T follicular helper cell (primary cell): ENCODE data around the gene RALGPS1.

Experiments
- DNase-seq: peaks from one replicate; pipeline ENCODE4 v3.0.0-alpha.2; 2020; ENCODE audit warnings: low read depth

RALGPS1 gene

DNA sequence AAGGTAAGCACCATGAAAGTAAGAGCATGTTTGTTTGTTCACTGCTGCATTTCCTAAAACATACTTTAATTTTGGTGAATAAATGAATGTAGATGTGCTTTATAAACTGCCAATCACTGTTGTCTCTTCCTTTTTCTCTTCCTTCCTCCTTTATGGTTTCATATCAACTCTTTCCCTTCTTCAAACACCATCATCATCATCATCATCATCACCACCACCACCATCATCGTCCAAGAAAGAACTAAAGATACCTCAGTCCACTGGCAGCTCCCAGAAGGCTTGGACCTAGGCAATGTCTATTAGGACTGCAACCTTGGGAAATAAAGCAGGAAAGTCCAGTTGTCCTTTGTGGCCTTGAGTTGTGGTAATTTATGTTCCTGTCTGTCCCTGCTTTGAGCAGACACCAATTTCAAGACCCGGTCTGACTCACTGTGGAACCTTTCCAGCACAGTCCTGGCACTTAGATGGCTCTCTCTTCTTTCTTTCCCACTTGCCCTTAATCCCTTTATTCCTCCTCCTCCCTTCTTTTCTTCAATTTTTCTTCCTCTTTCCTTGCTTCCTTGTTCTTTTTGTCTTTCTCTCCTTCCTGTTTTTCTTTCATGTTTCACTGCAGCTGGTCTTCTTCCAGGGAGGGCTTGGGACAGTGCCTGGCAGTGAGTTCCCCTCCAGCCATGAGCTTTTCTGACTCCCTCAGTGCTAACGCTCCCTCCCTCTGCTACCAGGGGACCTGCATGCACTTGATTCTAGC lies 108.5 kb downstream of the RALGPS1 start:
- DNase-seq = no peak

DNA sequence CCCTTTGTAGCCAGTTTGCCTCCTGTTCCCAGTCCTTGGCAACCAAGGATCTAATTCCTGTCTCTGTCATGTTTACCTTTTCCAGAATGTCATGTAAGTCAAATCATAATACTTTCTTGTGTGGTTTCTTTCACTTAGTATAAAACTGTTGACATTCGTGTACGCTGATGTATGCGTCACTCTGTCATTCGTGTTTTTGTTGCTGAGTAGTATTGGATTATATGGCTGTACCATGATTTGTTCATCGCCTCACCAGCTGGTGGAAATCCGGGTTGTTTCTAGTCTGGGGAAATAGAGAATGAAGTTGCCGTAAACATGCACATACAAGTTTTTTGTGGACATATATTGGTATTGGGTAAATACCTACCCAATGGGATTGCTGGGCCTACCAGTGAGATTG lies 110.5 kb downstream of the RALGPS1 start:
- no peak for DNase-seq

DNA sequence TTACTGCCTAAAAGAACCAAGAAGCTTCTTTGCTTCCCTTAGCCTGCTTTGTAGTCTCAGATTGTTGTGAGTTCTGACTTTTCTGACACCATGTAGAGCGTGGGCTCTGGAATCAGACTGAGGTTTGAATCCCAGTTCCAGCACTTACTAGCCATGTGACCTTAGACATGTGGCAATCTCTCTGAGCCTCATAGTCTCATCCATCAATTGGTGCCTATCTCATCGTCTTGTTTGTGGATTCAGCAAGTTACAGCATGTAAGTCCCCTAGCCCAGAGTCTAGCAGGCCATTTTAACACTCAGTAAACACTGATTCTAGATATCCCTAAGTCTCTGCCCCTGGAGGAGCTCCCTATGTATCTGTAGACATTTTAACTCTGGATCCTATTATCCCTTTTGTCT lies 113.1 kb downstream of the RALGPS1 start:
- DNase-seq = no peak

DNA sequence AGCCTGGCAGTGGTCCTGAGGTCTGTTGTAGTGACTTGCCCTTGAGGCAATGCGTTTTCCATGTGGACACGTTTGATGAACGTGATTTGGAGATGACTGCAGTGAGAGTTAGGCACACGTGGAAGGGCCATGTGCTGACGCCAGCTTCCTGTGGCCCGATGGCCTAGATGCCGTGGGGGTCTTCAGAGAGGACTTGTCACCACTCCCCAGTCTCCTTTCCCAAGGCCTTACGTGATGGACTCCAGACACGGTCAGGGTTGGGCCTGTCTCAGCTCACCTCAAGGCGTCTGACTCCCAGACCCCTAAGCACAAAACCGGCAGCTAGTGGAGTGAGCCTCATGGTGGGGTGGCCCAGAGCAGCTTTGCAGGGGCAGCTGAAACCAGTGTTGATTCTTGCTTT lies 115.0 kb downstream of the RALGPS1 start:
- no peak for DNase-seq

DNA sequence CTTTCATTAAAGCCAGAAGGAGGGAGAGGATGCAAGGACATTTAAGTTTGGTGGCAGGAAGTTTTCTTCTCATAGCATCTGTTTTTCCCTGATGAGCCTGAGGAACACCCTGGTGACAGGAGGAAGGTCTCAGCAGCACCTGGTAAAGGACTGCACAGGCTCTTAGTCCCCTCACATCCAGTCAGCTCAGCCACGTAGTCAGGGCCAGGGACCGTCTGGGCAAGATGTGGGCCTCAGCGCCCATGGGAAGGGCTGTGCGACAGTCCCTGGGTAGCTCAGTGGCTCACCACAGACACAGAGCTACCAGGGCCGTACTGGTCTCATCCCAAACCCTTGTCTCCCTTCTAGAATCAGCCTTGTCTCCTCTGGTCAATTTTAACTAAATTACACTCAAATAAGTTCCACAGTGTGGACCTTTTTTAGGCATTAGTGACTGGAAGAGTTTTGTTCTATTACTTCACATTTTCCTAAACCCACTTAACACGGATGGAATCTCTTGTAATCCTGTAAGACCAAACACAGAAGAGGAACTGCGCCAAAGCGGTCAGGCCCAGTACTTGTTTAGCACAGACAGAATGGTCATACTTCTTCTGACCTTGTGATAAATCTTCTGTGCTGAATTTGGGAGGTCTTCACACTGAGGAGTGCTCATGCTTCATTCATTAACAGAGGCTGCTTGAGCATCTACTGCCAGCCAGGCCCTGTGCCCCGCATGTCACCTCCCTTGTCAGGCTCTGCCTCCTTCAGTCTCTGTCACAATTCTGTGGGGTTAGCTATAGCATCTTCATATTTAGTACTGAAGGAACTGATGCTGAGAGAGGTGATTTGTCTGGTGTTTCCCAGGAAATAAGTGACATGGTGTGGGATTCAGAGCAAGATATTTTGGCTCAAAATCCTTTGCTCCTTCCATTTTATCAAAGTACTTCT lies 116.5 kb downstream of the RALGPS1 start:
- no peak for DNase-seq

DNA sequence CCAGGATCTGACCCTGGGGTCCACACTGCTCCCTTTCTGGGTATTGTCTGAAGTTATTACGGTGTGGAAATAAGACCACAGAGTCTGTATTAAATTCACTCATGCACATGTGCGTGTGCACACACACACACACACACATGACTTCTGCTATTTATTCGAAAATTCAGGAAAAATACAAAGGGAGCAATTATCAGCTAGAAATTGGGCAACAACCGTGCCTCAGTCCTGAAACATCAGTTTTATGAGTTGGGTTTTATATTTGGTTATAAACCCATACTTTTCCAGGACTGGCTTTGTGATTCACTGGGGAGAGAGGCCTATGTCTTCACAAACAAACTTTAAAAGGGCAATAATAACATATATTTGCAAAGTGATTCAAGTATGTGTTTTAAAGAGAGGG lies 117.7 kb downstream of the RALGPS1 start:
- DNase-seq = no peak

DNA sequence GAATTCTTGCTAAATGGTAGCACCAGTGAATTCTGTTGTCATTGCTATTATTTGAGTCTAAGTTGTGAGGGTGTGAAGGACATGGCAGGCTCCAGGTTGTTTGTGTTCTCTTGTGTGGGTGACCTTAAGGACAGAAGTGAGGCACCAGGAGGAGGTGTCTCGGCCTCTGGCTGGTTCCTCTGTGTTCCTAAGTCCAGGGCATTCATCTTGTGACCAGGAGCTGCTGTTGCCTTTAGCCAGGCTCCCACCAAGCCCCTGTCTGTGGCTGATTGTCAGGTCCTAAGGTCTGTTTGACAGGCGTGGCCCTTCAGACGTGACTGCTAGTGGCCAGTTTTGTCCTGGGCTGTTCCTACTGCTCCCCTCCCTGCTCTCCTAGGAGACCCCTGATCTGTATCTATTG lies 118.5 kb downstream of the RALGPS1 start:
- DNase-seq = no peak

DNA sequence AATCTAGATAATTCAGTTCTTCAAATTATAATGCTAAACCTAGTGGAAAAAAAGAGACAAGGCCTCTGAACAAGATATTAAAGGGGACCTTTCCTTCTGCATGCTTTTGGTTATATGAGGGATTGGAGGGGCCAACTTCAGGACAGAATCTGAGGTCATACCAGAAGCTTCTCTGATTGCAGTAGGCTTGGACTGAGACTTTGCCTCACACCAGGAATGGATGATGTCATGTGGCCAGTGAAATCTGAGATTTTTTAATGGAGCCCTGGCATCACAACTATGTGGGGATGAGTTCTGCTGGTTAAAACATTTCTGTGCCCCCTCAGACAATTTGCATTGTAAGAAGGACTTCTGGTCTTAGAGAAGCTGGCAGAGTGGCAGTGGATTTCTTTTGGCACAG lies 119.2 kb downstream of the RALGPS1 start:
- no peak for DNase-seq

DNA sequence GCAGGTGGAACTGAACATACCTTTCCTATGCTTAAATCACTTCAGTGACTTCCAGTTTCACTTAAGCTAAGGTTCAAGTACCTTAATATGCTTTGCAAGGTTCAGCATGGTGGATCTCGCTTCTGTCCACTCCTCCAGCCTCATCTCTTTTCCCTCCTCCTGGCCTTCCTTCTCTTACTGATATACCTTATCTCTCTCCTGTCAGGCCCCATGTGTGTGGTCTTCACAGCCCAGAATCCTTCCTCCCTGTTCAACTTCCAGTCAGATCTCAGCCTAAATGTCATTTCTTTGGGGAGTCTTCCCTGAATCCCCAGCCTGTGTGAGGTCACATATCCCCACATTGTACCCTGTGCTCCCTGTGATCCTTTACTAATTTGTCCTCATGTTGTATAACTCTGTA lies 120.1 kb downstream of the RALGPS1 start:
- no peak for DNase-seq

DNA sequence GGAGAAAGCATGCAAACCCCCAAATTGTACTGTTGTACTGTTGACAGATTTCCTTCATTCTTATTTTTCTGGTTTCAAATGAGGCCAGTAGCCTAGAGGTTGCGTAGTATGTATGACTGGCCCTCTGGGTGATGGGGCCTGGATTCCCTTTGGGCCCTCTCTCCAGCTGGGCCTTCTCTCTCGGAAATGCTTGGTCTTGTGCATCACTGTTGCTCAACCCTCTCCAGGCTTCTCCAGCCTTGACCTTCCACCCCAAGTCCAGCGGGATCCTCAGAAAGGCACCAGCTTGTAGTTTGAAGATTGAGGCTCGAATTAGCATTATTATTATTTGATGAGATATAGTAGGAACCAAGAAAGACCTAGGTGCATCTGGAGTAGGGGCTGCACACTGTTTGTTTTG lies 120.8 kb downstream of the RALGPS1 start:
- no peak for DNase-seq

DNA sequence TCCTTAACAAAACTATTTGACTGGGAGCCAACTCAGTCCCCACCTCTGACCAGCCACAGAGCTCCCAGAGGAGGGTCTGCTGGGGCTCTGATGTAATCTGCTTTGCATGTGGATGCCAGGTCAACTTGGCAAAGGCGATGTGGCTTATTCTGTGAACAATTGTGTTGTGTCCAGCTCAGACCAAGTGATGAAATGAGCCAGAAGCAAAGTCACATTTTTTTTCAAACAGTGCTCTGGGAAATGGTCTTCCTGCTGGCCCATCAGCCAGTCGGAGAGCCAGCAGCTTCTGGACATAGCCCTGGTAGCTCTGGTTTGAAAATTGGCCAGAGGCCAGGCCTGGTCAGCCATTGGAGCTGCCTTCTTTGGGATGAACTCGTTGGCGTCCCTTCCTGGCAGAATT lies 121.4 kb downstream of the RALGPS1 start:
- no peak for DNase-seq

DNA sequence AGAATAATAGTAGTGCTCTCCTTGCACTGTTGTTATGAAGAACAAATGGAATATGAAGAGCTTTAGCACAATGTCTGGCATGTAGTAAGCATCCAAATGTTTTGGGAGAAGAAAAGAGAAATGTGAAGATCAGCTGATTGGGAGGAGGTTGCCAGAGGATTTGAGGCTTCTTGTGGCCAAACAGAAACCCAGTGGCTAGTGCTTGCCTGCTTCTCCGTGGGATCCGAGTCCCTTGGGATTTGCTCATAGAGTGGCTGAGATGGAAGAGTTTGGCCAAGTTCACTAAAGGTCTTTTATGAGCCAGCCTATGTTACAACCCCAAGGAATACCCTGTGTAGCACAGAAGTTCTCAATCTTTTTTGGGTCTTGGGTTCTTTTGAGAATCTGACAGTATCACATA lies 121.9 kb downstream of the RALGPS1 start:
- DNase-seq = no peak

DNA sequence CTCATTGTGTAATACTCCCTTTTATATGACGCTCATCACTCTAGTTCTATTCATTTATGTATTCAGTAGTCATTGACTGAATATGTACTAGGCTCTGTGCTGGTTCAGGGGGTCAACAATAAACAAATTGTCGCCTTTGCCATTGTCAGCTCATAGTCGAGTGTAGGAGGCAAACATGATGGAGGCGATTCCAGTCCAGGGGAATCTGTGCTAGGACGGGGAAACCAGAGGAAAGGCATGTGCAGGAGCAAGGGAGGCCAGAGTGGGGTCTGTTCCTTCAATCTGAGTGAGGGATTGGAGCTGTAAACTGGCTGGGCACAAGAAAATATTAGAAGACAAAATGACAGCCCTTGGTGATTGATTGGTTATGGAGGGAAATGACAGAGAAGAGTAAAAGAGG lies 123.9 kb downstream of the RALGPS1 start:
- no peak for DNase-seq

DNA sequence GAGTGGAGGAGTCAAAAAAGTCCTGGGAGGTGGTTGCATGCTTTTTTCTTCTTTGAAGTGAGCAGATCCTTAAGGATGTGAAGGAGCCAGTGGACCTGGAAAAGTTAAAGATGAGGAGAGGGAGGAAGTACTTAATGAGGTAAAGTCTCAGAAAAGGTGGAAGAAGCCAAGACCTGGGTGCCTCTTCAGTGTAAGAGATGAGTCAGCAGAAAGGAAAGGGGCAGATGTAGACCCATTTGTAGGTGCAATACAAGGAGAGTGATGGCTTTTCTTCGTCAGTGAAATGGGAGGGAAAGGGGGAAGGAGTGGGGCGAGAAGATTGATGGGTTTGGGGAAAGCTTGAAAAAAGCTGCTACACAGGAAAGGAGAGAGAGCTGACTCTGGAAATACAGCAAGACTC lies 124.9 kb downstream of the RALGPS1 start:
- DNase-seq = no peak

DNA sequence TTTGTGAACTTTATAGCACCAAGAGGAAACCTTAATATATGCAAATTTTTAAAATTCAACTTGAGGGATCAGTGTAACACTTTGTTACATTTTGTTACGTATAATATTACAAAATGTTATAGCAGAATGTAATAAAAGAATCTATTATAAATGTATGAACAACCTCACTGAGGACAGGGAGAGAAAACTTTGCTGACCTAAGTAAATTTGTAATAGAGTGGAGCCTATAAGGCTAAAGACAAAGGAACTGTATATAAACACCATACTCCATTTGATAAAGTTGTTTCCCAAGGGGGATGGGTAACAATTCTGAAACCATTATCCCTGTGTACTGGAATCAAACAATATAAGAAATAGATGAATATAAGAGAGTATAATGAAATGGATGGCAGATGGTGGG lies 130.6 kb downstream of the RALGPS1 start:
- DNase-seq = no peak

DNA sequence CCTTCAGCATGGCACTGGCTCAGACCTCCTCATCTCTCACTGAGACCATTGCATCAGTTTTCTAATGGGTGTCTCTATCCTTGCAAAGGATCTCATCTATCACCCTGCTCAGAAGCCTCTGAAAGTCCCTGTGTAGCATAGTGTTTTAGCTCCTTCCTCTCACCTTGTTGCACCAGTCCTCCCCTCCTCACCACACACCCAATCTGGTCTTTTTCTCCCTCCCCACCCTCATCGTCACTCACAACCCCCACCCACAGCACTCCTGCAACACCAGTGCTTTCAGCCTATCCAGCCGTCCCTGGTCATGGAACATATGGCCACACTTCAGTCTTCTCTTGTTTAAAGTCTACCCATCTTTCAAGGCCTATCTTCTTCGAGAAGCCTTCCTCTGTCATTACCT lies 133.4 kb downstream of the RALGPS1 start:
- DNase-seq = no peak

DNA sequence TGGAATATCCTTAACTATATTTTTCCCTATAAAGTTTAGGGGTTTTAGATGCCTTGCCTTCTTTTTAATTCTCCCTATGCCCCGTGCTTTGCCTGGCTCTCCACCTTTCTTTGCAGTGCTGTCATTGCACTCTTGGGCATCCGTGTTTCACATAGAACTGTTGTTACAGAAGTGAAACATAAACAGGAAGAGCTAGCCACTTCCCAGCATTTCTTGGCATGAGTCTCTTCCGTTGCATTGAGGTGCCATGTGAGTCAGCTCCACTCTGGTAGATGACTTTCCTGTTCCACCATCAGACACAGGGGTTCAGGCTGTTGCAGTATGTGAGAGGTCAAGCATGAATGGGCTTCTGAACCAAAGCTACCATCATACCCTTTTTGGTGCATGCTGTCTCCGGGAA lies 134.5 kb downstream of the RALGPS1 start:
- no peak for DNase-seq

DNA sequence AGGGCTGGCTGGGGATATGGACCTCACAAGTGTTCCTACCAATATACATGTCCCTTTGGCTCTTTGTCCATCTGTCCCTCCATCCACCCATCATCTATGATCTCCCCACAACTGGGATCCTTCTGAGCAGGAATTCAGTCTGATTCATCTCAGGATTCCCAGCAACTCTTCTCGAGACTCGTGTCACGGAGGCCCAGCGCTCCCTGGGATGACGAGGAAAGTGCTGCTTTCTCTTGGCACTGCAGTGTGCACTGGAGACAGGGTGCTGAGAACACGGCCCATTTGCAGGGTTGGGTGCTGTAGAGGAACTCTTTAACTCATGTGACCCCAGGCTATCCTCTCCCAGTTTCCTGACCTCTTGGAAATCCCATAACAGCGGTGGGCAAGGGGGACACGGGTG lies 135.0 kb downstream of the RALGPS1 start:
- no peak for DNase-seq

DNA sequence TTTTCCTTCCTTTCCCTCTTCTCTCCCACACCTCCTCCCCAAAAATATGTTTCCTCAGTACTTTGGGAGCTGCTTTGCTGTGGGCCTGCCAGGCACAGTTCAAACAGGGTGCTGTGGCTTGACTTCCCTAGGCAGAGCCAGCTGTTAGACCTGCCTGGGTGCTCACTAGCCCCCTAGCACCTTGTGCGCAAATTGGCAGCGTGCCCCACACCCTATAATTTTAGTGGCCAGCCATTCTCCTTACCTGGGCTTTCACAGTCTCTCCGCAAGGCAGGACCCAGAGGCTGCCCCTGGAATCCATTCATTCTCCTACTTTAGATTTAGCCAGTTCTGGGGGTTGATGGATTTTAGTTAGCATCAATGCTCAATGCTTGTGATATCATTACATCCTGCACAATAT lies 135.6 kb downstream of the RALGPS1 start:
- DNase-seq = no peak

DNA sequence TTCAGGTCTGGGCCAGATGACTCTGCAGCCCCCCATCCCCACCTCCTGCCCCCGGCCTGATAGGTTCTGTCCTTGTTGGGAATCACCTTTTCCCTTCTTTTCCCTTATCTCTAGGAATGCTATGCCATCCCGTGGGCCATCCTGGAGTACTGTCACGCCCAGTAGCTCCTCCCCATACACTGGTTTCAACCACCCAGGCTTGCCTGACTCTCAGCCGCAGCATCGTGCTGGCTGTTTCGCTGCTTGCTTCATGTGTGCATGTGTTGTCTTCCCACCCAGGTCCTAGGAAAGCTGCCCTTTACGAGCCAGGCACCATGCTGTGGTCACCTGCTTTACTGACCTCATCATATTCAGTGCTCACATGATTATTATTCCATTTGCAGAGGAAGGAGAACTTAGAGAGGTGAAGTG lies 136.0 kb downstream of the RALGPS1 start:
- no peak for DNase-seq

DNA sequence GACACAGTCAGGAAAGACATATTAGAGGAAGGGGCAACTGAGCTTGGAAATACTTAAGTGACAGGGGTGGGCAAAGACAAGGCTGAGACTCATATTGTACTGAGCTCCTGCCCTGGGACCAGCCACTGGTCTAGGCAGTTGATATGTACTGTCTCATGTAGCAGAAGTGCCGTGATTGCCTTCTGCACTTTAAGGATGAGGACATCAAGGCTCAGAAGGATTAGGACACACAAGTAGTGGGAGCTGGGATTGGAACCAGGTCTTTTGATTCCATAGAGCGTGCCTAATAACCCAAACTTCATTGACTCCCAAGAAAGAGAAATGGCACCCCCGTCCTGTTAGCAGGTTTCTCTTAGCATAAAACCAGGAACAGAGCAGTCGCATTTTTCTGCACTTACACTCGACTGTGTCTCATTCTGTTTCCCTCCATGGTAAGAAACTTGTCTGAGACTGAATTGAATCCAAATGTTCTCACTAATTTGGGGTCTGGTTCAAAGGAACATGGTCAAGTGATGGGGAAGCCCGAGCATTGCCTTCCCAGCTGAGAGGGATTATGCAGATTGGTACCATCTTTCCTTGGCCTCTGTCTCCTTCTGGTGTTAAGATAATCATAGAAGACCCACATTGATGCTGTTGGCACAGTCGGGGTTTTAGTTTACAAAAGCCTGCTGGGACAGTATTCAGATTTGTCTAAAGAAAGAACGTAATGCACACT lies 137.5 kb downstream of the RALGPS1 start:
- DNase-seq = no peak

DNA sequence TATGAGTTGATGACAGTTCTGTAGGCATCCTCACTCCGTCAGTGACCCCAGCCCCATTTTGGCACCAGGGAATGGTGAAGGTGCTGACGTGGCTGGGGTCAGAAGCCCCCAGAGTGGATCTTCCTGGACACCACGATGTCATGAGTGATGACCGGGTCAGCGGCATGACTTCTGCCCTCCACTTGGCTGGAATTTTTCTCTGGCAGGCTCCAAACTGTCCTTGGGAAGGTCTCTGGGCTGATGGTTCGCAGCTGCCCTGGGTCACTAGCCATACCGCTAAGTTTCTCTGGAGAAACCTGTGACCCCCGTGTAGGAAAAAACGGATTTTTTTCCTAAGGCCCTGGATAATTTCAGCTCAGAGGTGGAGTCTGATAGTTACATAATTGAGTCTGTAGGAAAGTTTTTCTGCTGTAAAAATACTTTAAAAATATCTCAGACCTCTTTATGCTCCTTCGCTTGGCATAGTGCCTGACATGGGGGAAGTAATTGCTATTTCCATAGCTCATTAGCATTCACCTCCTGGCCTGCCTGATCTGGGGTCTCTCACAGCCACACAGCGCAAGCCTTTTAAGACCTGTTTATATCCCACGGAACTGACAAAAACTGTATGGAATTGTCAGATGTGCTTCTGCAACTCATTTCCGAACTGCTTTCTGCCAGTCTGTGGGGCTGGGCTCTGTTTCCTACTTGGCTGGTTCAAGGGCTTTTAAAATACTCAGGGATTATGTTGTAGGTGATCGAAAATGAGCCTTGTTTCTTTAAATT lies 138.7 kb downstream of the RALGPS1 start:
- no peak for DNase-seq
